Activated CD4-positive, alpha-beta T cell treated with anti-CD3 and anti-CD28 coated beads, Interleukin-2, amount 10 ng/mL, durations not matched to agents 7 days and 5 days (primary cell): ENCODE measurements around the gene JRKL. TPM values are rescaled to one million over a fixed set of nuclear protein-coding genes. Genes with fewer than 3 reads are reported as not detected.

ENCODE experiments used
- CTCF ChIA-PET: fragments of 350-600 bp; sonication (Branson Sonifier 250); formaldehyde crosslinking; loops from one replicate; lab custom pipeline; 2021; ENCODE audit warnings: antibody characterized with exemption; lab: Charles Lee
- POLR2A ChIA-PET: fragments of 350-600 bp; sonication (Branson Sonifier 250); formaldehyde crosslinking; loops from one replicate; lab custom pipeline; 2021; ENCODE audit warnings: antibody characterized with exemption; lab: Charles Lee
- DNase-seq: peaks from one replicate; pipeline ENCODE4 v3.0.0-alpha.2; 2020
- H3K27ac Mint-ChIP-seq: one replicate; pipeline ENCODE4 v1.8.0; 2021; ENCODE audit warnings: mild to moderate bottlenecking, moderate library complexity, mixed read lengths
- H3K27me3 Mint-ChIP-seq: one replicate; pipeline ENCODE4 v1.8.0; 2021; ENCODE audit warnings: mixed read lengths
- H3K36me3 Mint-ChIP-seq: one replicate; pipeline ENCODE4 v1.8.0; 2021; ENCODE audit warnings: low read depth, mixed read lengths
- H3K4me1 Mint-ChIP-seq: one replicate; pipeline ENCODE4 v1.8.0; 2021; ENCODE audit warnings: mixed read lengths
- H3K4me3 Mint-ChIP-seq: one replicate; pipeline ENCODE4 v1.8.0; 2021; ENCODE audit warnings: mild to moderate bottlenecking, moderate library complexity, mixed read lengths
- H3K9me3 Mint-ChIP-seq: one replicate; pipeline ENCODE4 v1.8.0; 2021; ENCODE audit warnings: mixed read lengths
- total RNA-seq, 2 experiments: library from RNA; stranded (reverse); gene quantifications; one replicate each; pipeline ENCODE4 v1.2.3, GENCODE V29; 2021

JRKL gene
- total RNA-seq, 2 experiments from 2014 or later = 10.3 to 10.9 TPM

DNA sequence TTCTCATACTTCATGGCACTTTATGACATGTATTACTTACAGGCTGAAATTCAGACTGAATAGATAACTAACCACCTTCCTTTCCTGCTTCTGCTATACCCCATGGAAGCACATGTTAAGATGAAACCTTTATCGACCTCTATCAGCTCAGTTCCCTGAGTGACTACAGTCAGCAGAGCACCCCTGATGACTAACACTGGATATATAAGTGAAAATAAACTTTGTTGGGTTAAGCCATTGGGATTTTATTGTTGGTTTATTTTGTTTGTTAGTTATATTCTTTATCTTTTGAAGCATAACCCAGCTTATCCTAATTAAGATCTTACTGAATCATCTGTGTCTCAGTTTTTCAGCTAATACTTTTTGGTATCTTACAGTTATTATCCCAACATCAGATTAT is 23.8 kb upstream of the JRKL start:
- POLR2A ChIA-PET = no interaction called here

GRCh38 chr11:96367342-96367741 is 22.5 kb upstream of the JRKL start:
- Mint-ChIP-seq H3K9me3 (peaks cover 6% of the 10 kb centered on the region), H3K4me1 (no peaks in the 10 kb centered on the region), H3K27me3 (no peaks in the 10 kb centered on the region), H3K4me3 (no peak overlapping the region), H3K36me3 (peaks cover 37% of the 10 kb centered on the region), H3K27ac (no peak overlapping the region)
- ChIA-PET POLR2A (no interaction called here), CTCF (interaction anchor here (0.6 kb wide), 1 partner anchor 1140 kb away, joined by 3 read pairs; no protein-coding TSS in a partner anchor)
- no peak for DNase-seq

More for the DNA sequence above, 23.8 kb upstream of the JRKL start:
- Mint-ChIP-seq H3K9me3 (peaks cover 6% of the 10 kb centered on the region), H3K4me1 (no peaks in the 10 kb centered on the region), H3K4me3 (no peak overlapping the region), H3K27ac (no peak overlapping the region), H3K27me3 (no peaks in the 10 kb centered on the region), H3K36me3 (peaks cover 33% of the 10 kb centered on the region)
- no peak for DNase-seq
- CTCF ChIA-PET = interaction anchor here (0.6 to 1.1 kb wide), 2 partner anchors 24 to 379 kb away, joined by 3 read pairs; partner anchors contain the start of gene MAML2

DNA sequence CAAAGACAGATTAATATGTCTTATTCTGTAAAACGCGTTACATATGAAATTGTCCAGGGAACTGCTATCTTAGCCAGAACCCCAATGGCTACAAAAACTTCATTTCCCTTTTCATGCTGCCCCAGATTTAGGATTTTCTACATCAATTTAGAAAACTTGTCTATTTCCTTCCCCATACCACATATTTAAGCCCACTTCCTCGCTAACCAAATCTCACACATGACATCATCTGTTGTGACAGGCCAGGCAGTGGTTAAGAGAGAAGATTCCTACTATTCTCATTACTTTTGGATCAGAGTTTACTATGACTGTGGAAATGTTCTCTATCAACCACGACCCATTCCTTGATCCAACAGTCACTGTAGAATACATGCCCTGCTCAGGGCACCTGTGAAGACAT is 16.0 kb upstream of the JRKL start:
- Mint-ChIP-seq H3K36me3 (peaks cover 33% of the 10 kb centered on the region), H3K27me3 (no peaks in the 10 kb centered on the region), H3K4me1 (peaks cover 5% of the 10 kb centered on the region), H3K27ac (no peak overlapping the region), H3K4me3 (no peak overlapping the region), H3K9me3 (peaks cover 6% of the 10 kb centered on the region)
- ChIA-PET CTCF (no interaction called here), POLR2A (no interaction called here)
- DNase-seq = no peak

DNA sequence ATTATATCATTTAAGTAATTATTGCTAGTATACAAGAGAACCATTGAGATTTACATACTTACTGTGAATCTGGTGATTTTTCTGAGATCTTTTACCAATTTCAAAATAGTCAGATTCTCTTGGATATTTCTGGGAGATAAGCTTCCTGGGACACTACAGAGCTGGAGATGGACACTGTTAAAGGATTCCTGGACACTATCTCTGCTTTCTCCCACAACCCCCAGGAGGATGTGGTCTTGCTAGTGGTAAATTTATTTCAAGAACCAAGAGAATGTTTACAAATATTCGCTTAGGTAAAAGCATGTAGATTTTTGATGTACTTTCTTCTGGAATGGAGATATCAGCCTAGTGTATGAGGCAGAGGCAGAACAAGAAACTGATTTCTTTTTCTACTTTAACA is 13.0 kb upstream of the JRKL start:
- no peak overlapping the region for H3K4me3 Mint-ChIP-seq
- H3K4me1 Mint-ChIP-seq = peaks cover 5% of the 10 kb centered on the region
- POLR2A ChIA-PET = no interaction called here
- no peak for DNase-seq
- H3K36me3 Mint-ChIP-seq = peaks cover 42% of the 10 kb centered on the region
- H3K27ac Mint-ChIP-seq = no peak overlapping the region
- H3K27me3 Mint-ChIP-seq = no peaks in the 10 kb centered on the region
- CTCF ChIA-PET = no interaction called here
- H3K9me3 Mint-ChIP-seq = no peaks in the 10 kb centered on the region

DNA sequence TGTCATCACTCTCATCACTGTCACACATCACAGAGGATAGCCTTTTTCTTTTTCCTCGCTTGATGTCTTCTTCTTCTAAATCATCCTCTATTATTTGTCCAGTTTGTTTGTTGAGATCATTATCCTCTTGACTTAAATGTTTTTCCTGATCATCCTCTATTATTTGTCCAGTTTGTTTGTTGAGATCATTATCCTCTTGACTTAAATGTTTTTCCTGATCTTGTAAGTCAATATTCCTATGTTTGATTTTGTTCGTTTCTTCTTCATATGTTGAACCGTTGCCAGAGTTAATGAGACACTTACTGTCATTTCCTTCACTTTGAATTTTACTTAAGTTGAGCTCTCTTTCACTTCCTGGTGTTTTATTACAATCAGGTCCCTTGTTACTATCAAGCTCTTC is 5.7 kb upstream of the JRKL start:
- Mint-ChIP-seq H3K36me3 (peaks cover 50% of the 10 kb centered on the region), H3K4me1 (peaks cover 40% of the 10 kb centered on the region), H3K27ac (peak overlapping the region; percentile 76), H3K27me3 (no peaks in the 10 kb centered on the region), H3K4me3 (peak overlapping the region; percentile 33), H3K9me3 (no peaks in the 10 kb centered on the region)
- DNase-seq = no peak
- CTCF ChIA-PET = interaction anchor here (0.7 to 1.1 kb wide), 2 partner anchors 11 to 41 kb away, joined by 3 to 4 read pairs; partner anchors contain the start of gene MAML2
- POLR2A ChIA-PET = interaction anchor here (0.6 kb wide), 1 partner anchor 196 kb away, joined by 3 read pairs; no protein-coding TSS in a partner anchor

DNA sequence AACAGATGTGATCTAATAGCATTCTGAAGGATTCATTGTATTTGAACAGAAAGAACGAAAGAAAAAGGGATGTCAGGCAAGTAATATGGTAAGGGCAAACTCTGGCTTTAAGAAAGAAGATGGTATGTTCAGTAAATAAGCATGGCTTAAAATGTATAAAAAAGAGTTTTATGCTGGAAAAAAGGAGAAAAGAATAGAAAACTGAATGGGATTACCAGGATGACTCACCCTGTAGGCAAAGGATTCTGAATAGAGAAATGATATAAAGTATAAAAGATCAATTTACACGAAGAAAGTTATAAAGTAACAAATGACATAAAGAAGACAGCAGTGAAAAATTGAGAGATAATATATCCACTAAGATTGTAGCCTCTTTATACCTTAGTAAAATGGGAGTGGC is 4.6 kb upstream of the JRKL start:
- no peak for DNase-seq
- POLR2A ChIA-PET = interaction anchor here (0.6 kb wide), 1 partner anchor 601 kb away, joined by 4 read pairs; no protein-coding TSS in a partner anchor
- Mint-ChIP-seq H3K27me3 (no peaks in the 10 kb centered on the region), H3K4me1 (peaks cover 40% of the 10 kb centered on the region), H3K4me3 (no peak overlapping the region), H3K27ac (no peak overlapping the region), H3K36me3 (peaks cover 43% of the 10 kb centered on the region), H3K9me3 (no peaks in the 10 kb centered on the region)
- CTCF ChIA-PET = interaction anchor here (1.1 kb wide), 1 partner anchor 42 kb away, joined by 3 read pairs; the partner anchor contains the start of gene MAML2

DNA sequence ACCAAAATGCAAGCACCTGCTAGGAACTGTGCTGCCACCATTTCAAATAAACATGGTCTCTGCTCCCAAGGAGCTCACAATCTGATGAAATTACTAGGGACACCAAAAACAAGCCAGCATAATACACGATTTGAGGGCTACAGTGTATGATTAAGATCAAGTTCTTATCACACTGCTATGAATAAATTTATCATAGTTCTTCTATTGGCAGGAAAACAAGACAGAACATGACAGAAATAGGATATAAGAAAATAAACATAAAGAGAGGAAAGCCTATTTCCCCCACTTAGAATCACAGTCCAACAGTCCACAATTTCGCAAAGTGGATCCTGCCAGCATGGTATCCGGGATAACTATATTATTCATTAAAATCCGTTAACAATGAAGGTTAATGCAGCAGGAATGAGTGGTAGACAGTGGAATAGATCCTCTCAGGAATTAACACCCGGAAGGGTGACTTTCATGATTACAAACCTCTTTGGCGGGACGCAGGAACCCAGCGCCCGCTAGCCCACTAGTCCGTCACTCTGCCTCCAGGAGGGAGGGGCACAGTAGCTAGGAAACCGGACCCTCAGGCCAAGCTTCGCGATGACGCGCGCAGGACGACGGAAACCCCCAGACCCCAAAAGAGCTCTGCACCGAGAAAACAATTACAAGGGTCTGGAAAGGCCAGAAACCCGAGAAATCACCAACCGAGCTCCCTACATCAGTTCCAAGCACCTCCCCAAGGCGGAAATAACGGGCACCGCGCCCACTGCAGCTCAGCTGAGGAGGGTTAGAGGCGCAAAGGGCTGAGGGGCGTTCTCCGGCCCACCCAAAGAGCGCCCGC is 708 bp upstream of the JRKL start:
- POLR2A ChIA-PET = interaction anchor here (0.7 to 1.6 kb wide), 2 partner anchors 18 to 46 kb away, joined by 3 read pairs; partner anchors contain the start of gene MAML2
- DNase-seq = no peak
- Mint-ChIP-seq H3K4me3 (peak overlapping the region; percentile 89), H3K36me3 (peaks cover 32% of the 10 kb centered on the region), H3K27me3 (no peaks in the 10 kb centered on the region), H3K4me1 (peaks cover 62% of the 10 kb centered on the region), H3K27ac (peak overlapping the region; percentile 95), H3K9me3 (no peaks in the 10 kb centered on the region)
- CTCF ChIA-PET = interaction anchor here (0.6 to 3.0 kb wide), 7 partner anchors 18 to 598 kb away, joined by 3 to 20 read pairs (median 3); partner anchors contain the start of gene MAML2

DNA sequence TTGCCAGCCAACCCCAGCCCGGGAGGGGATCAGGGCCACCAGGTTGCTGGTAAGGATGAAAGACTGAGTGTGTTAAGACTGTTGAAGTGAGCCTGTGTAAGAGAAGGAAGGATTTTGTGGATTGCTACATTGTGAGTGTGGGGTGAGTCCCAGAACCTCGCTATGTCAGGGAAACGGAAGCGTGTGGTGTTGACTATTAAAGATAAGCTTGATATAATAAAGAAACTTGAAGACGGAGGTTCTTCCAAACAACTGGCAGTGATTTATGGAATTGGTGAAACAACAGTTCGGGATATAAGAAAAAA is 627 bp downstream of the JRKL start:
- peak overlapping the region; percentile 95 for H3K27ac Mint-ChIP-seq
- DNase-seq = no peak
- no peaks in the 10 kb centered on the region for H3K27me3 Mint-ChIP-seq
- H3K4me3 Mint-ChIP-seq = peak overlapping the region; percentile 89
- CTCF ChIA-PET = interaction anchor here (0.8 to 3.0 kb wide), 3 partner anchors 20 to 145 kb away, joined by 3 to 20 read pairs (median 3); partner anchors contain the start of gene MAML2
- H3K9me3 Mint-ChIP-seq = no peaks in the 10 kb centered on the region
- peaks cover 22% of the 10 kb centered on the region for H3K36me3 Mint-ChIP-seq
- POLR2A ChIA-PET = interaction anchor here (0.6 to 1.6 kb wide), 4 partner anchors 19 to 602 kb away, joined by 3 to 7 read pairs (median 4); partner anchors contain the start of gene MAML2
- peaks cover 56% of the 10 kb centered on the region for H3K4me1 Mint-ChIP-seq

- Mint-ChIP-seq H3K27ac (no peak overlapping the region), H3K4me3 (peak overlapping the region; percentile 89), H3K27me3 (no peaks in the 10 kb centered on the region), H3K9me3 (no peaks in the 10 kb centered on the region), H3K36me3 (peaks cover 16% of the 10 kb centered on the region), H3K4me1 (peaks cover 51% of the 10 kb centered on the region)
- ChIA-PET CTCF (no interaction called here), POLR2A (no interaction called here)
- DNase-seq = no peak
Observed at GRCh38 chr11:96391698-96392307, 2.0 kb downstream of the JRKL start.

- H3K4me1 Mint-ChIP-seq = peaks cover 32% of the 10 kb centered on the region
- peaks cover 3% of the 10 kb centered on the region for H3K9me3 Mint-ChIP-seq
- H3K4me3 Mint-ChIP-seq = no peak overlapping the region
- peak; percentile 14 for DNase-seq
- ChIA-PET CTCF (interaction anchor here (0.6 to 1.6 kb wide), 15 partner anchors 10 to 1301 kb away, joined by 3 to 13 read pairs (median 3); partner anchors contain the start of gene CEP57), POLR2A (interaction anchor here (1.3 kb wide), 1 partner anchor 51 kb away, joined by 4 read pairs; the partner anchor contains the start of gene MAML2)
- peaks cover 16% of the 10 kb centered on the region for H3K36me3 Mint-ChIP-seq
- no peak overlapping the region for H3K27ac Mint-ChIP-seq
- H3K27me3 Mint-ChIP-seq = no peaks in the 10 kb centered on the region
Observed at GRCh38 chr11:96393753-96394348, 4.0 kb downstream of the JRKL start.

- Mint-ChIP-seq H3K9me3 (peaks cover 3% of the 10 kb centered on the region), H3K27ac (no peak overlapping the region), H3K36me3 (peaks cover 13% of the 10 kb centered on the region), H3K4me3 (no peak overlapping the region), H3K27me3 (no peaks in the 10 kb centered on the region), H3K4me1 (peaks cover 31% of the 10 kb centered on the region)
- ChIA-PET POLR2A (no interaction called here), CTCF (interaction anchor here (0.6 to 1.6 kb wide), 8 partner anchors 10 to 1301 kb away, joined by 3 to 13 read pairs (median 4); partner anchors contain the start of gene CEP57)
- DNase-seq = no peak
Observed at GRCh38 chr11:96394773-96395172, 5.0 kb downstream of the JRKL start.

DNA sequence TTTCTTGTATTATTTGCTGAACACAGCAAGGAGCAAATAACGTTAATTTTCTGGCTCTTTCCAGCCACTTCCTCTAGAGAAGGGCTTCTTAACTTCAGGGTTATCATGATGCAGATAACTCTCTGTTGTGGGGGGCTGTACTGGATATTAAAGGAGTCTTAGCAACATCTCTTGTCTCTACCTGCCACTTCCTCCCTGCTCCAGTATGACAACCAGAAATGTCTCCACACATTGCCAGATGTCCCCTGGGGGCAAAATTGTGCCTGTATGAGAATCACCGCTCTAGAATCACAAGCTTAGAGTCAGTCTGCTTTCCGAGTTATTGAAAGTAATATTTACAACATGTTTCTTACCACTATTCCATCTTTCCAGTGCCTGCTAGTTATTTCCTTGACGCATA is 6.8 kb downstream of the JRKL start:
- no peak overlapping the region for H3K27ac Mint-ChIP-seq
- no peak for DNase-seq
- peaks cover under 1% of the 10 kb centered on the region for H3K27me3 Mint-ChIP-seq
- H3K9me3 Mint-ChIP-seq = peaks cover 3% of the 10 kb centered on the region
- peaks cover 17% of the 10 kb centered on the region for H3K4me1 Mint-ChIP-seq
- ChIA-PET POLR2A (no interaction called here), CTCF (no interaction called here)
- H3K4me3 Mint-ChIP-seq = no peak overlapping the region
- H3K36me3 Mint-ChIP-seq = no peaks in the 10 kb centered on the region
